Caco-2 (cell line): ENCODE data around the gene ANKRD36. TPM values are rescaled to one million over a fixed set of nuclear protein-coding genes. Genes with fewer than 3 reads are reported as not detected.
"Not testable (repeated sequence)": the region's sequence is repeated elsewhere in the genome, so short reads cannot be mapped to it uniquely, and the experiment has no call there.

Experiments used
- BruUV-seq: library from RNA; stranded (reverse); fragments of 400-500 nt; replicated peaks from 2 replicates; lab custom pipeline; 2021; lab: Mats Ljungman, UMichigan
- CTCF ChIA-PET: fragments of 300-600 bp; sonication (Branson Sonifier 250); formaldehyde crosslinking; loops from one replicate; lab custom pipeline; 2022; ENCODE audit warnings: antibody characterized with exemption; lab: Charles Lee
- POLR2A ChIA-PET: fragments of 300-600 bp; sonication (Branson Sonifier 250); formaldehyde crosslinking; loops from one replicate; lab custom pipeline; 2022; ENCODE audit warnings: antibody characterized with exemption; lab: Charles Lee
- DNase-seq, 2 experiments: peaks; one replicate each; pipeline versions ENCODE4 v3.0.0 to v3.0.0-alpha.2; 2020 to 2022
- H3K27me3 ChIP-seq: replicated peaks from 2 replicates; pipeline ENCODE4 v1.6.0; 2011; ENCODE audit warnings: low read length; ENCODE audit not compliant: control insufficient read depth, insufficient read depth
- H3K36me3 ChIP-seq: 2 replicates; pipeline ENCODE4 v1.5.1; 2011; ENCODE audit warnings: low read length; ENCODE audit not compliant: control insufficient read depth, insufficient read depth
- H3K4me1 ChIP-seq: fragments of 250-450 bp; sonication (Bioruptor Pico); 2 replicates; pipeline ENCODE4 v1.5.1; 2020; ENCODE audit warnings: mild to moderate bottlenecking
- H3K4me3 ChIP-seq: 2 replicates; pipeline ENCODE4 v1.5.1; 2011; ENCODE audit warnings: low read depth, mild to moderate bottlenecking, control low read depth, low read length
- H3K9me3 ChIP-seq: fragments of 250-450 bp; sonication (Bioruptor Pico); 2 replicates; pipeline ENCODE4 v1.5.1; 2020; ENCODE audit warnings: mild to moderate bottlenecking, moderate library complexity
- H3K27ac Mint-ChIP-seq: one replicate; pipeline ENCODE4 v1.8.0; 2022; ENCODE audit warnings: mixed read lengths; ENCODE audit not compliant: unreplicated experiment
- H3K27me3 Mint-ChIP-seq: one replicate; pipeline ENCODE4 v1.8.0; 2022; ENCODE audit warnings: mixed read lengths; ENCODE audit not compliant: insufficient read depth, unreplicated experiment
- H3K36me3 Mint-ChIP-seq: one replicate; pipeline ENCODE4 v1.8.0; 2022; ENCODE audit warnings: mild to moderate bottlenecking, mixed read lengths; ENCODE audit not compliant: insufficient read depth, unreplicated experiment
- H3K4me1 Mint-ChIP-seq: one replicate; pipeline ENCODE4 v1.8.0; 2022; ENCODE audit warnings: low read depth, mixed read lengths; ENCODE audit not compliant: unreplicated experiment
- H3K4me3 Mint-ChIP-seq: one replicate; pipeline ENCODE4 v1.8.0; 2022; ENCODE audit warnings: mild to moderate bottlenecking, moderate library complexity, mixed read lengths; ENCODE audit not compliant: unreplicated experiment
- H3K9me3 Mint-ChIP-seq: one replicate; pipeline ENCODE4 v1.8.0; 2022; ENCODE audit warnings: mixed read lengths; ENCODE audit not compliant: unreplicated experiment
- intact Hi-C: fragments of 100-400 bp; cut with micrococcal nuclease; formaldehyde crosslinking; loops from one replicate; pipeline ENCODE4 v1.10.0; 2022; ENCODE audit not compliant: unreplicated experiment
- total RNA-seq: library from RNA; stranded (reverse); gene quantifications from 2 replicates; pipeline ENCODE4 v1.2.3, GENCODE V29; 2022
- TF ChIP-seq, protein P1 (sequence below), 2 experiments: fragments of 200-600 bp in 1 of 2; IDR thresholded peaks; 1 replicate in 1 of 2; 2 replicates in 1 of 2; pipeline versions ENCODE4 v1.5.1 to v1.8.0; 2011 to 2022; ENCODE audit warnings: antibody characterized with exemption in 1 of 2, control low read depth in 1 of 2, inconsistent platforms in 1 of 2, low read depth in 1 of 2, low read length in 1 of 2, mild to moderate bottlenecking in 1 of 2, moderate library complexity in 1 of 2; ENCODE audit not compliant: insufficient read depth in 1 of 2, severe bottlenecking in 1 of 2, unreplicated experiment in 1 of 2

ANKRD36 gene
- total RNA-seq, 1 experiment from 2014 or later: 26.9 TPM

DNA sequence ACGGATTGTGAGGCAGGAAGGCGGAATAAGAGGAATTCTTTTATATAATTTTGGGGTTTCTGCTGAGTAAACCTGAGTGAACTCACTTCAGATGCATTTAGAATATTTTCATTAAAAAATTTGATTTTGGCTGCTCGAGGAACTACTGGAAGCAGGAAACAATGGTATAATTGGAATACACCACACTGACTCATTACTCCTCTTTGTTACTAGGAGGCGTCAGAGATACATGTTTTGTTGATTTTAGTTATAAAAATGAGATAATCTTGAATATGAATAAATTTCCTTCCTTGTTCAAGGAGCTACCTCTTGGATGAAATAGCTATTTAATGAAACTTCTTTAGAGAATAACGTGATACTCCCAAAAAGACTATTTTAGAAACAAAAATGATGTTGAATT lies 97.4 kb downstream of the ANKRD36 start:
- POLR2A ChIA-PET: no interaction called here
- Mint-ChIP-seq H3K4me1 (no peaks in the 10 kb centered on the region), H3K9me3 (no peaks in the 10 kb centered on the region), H3K27ac (no peak overlapping the region), H3K4me3 (no peak overlapping the region), H3K27me3 (no peaks in the 10 kb centered on the region), H3K36me3 (no peaks in the 10 kb centered on the region)
- TF ChIP-seq, protein P1, sequence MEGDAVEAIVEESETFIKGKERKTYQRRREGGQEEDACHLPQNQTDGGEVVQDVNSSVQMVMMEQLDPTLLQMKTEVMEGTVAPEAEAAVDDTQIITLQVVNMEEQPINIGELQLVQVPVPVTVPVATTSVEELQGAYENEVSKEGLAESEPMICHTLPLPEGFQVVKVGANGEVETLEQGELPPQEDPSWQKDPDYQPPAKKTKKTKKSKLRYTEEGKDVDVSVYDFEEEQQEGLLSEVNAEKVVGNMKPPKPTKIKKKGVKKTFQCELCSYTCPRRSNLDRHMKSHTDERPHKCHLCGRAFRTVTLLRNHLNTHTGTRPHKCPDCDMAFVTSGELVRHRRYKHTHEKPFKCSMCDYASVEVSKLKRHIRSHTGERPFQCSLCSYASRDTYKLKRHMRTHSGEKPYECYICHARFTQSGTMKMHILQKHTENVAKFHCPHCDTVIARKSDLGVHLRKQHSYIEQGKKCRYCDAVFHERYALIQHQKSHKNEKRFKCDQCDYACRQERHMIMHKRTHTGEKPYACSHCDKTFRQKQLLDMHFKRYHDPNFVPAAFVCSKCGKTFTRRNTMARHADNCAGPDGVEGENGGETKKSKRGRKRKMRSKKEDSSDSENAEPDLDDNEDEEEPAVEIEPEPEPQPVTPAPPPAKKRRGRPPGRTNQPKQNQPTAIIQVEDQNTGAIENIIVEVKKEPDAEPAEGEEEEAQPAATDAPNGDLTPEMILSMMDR (IDR thresholded peaks at IDR 0.05; ENCODE audit: insufficient read depth in 1 of 2, low read depth in 1 of 2, low read length in 1 of 2, severe bottlenecking in 1 of 2, unreplicated experiment in 1 of 2): no peak
- intact Hi-C loops: no loop called here
- BruUV-seq: no TSS peak
- Histone ChIP-seq H3K36me3 (no peaks in the 10 kb centered on the region), H3K4me1 (no peaks in the 10 kb centered on the region), H3K27me3 (no peaks in the 10 kb centered on the region), H3K9me3 (no peaks in the 10 kb centered on the region), H3K4me3 (no peak overlapping the region)
- no peak for DNase-seq
- CTCF ChIA-PET: no interaction called here

DNA sequence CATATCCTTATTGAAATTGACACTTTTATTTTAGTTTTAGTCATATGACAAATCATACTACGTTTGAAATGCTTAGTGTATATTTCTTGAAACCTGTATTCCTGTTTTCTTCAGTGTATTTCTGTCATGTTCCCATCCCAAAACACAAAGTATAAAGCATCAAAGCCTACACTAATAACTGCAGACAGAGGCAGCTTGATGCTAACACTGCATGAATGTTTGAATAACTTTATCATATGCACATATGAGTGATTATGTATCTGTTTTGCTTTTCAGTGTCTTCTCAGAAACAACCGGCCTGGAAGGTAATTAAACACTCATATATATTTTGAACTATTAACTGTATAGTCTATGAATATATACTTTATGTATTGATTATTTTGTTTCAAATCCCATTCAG lies 102.1 kb downstream of the ANKRD36 start:
- H3K4me3 Mint-ChIP-seq, H3K36me3 Mint-ChIP-seq: not testable (repeated sequence)

DNA sequence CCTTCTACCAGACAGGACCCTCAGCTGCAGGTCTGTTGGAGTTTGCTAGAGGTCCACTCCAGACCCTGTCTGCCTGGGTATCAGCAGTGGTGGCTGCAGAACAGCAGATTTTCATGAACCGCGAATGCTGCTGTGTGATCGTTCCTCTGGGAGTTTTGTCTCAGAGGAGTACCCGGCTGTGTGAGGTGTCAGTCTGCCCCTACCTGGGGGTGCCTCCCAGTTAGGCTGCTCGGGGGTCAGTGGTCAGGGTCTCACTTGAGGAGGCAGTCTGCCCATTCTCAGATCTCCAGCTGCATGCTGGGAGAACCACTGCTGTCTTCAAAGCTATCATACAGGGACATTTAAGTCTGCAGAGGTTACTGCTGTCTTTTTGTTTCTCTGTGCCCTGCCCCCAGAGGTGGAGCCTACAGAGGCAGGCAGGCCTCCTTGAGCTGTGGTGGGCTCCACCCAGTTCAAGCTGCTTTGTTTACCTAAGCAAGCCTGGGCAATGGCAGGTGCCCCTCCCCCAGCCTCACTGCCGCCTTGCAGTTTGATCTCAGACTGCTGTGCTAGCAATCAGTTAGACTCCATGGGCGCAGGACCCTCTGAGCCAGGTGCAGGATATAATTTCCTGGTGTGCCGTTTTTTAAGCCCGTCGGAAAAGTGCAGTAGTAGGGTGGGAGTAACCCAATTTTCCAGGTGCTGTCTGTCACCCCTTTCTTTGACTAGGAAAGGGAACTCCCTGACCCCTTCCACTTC lies 118.1 kb downstream of the ANKRD36 start:
- H3K9me3 Mint-ChIP-seq, H3K4me1 Mint-ChIP-seq, H3K9me3 ChIP-seq, H3K27me3 Mint-ChIP-seq, BruUV-seq, H3K4me3 ChIP-seq, CTCF ChIA-PET, H3K27me3 ChIP-seq, DNase-seq, H3K4me3 Mint-ChIP-seq, intact Hi-C loops, H3K4me1 ChIP-seq, H3K36me3 ChIP-seq, H3K36me3 Mint-ChIP-seq, POLR2A ChIA-PET, H3K27ac Mint-ChIP-seq: not testable (repeated sequence)

More for the DNA sequence above, 102.1 kb downstream of the ANKRD36 start:
- H3K27me3 ChIP-seq, H3K4me1 Mint-ChIP-seq, CTCF ChIA-PET, intact Hi-C loops, H3K27me3 Mint-ChIP-seq, H3K9me3 Mint-ChIP-seq, POLR2A ChIA-PET, H3K27ac Mint-ChIP-seq, H3K4me1 ChIP-seq, BruUV-seq, H3K36me3 ChIP-seq, DNase-seq, H3K4me3 ChIP-seq, H3K9me3 ChIP-seq: not testable (repeated sequence)

DNA sequence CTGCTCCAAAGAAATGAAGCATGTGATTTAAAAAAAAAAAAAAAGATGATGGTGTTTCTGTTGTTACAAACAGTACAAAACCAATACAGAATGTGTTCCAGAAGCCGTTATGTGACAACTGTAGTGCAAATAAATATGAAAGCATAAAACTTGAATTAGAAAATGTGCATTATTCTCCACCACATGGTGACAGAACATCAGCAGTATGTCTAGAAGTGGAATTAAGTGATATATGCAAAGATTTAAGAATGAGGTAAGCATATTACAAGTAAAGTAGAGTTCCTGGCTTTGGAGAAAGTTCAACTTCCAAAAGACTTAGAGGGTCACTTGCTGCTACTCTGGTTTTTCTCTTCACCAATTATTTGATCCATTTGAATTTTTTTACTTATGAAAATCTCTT lies 120.0 kb downstream of the ANKRD36 start:
- POLR2A ChIA-PET, DNase-seq, H3K36me3 Mint-ChIP-seq, H3K4me1 ChIP-seq, H3K9me3 Mint-ChIP-seq, H3K4me3 ChIP-seq, H3K4me1 Mint-ChIP-seq, BruUV-seq, H3K36me3 ChIP-seq, CTCF ChIA-PET, H3K27me3 ChIP-seq, H3K4me3 Mint-ChIP-seq, intact Hi-C loops, H3K9me3 ChIP-seq, H3K27ac Mint-ChIP-seq, H3K27me3 Mint-ChIP-seq: not testable (repeated sequence)

DNA sequence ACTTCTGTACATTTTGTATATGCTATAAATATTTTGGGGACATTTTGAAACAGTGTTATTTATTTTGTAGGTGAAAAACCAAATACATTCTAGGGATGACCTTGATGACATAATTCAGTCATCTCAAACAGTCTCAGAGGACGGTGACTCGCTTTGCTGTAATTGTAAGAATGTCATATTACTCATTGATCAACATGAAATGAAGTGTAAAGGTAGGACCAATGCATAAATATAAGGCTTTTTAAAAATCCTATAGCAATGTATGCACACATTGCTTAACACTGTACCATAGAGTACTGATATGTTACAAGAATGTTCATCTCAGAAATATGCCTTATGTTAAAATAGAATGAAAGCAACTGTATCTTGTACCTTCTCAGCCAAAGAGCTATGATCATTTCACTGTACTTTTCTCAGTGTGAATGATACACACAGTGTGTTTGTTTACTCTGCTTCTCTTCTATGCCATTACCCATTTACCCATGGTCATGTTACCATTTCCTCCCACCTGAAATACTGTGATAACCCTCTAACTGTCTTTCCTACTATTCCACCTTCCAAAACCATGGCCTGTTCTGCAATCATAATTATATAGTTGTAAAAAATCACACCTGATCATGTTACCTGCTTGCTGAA lies 120.8 kb downstream of the ANKRD36 start:
- H3K36me3 ChIP-seq, H3K4me3 ChIP-seq, H3K36me3 Mint-ChIP-seq, BruUV-seq, H3K9me3 Mint-ChIP-seq, H3K4me3 Mint-ChIP-seq, H3K27me3 Mint-ChIP-seq, H3K4me1 ChIP-seq, H3K27ac Mint-ChIP-seq, POLR2A ChIA-PET, H3K4me1 Mint-ChIP-seq, H3K9me3 ChIP-seq, H3K27me3 ChIP-seq, CTCF ChIA-PET, intact Hi-C loops, DNase-seq: not testable (repeated sequence)

DNA sequence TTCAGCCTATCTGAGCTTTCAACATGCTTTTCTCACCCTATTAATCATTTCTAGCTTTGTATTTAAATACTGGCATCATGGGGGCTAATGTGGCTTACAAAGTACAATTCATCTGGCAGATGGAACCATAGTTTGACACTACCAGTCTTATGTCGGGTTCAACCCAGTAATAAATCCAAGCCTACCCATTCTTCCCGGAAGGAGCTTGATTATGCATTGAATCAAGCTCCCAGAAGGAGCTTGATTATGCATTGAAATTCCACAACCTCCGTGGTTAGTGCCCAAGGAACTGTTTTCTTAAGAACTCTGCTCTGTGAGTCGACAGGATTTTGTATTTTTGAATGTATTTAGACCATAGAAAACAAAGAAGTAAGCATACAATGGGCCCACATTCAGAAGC lies 148.2 kb downstream of the ANKRD36 start:
- H3K27ac Mint-ChIP-seq, H3K4me1 ChIP-seq, intact Hi-C loops, H3K4me3 Mint-ChIP-seq, H3K36me3 ChIP-seq, H3K9me3 Mint-ChIP-seq, H3K27me3 Mint-ChIP-seq, CTCF ChIA-PET, H3K9me3 ChIP-seq, DNase-seq, BruUV-seq, H3K36me3 Mint-ChIP-seq, POLR2A ChIA-PET, H3K4me3 ChIP-seq, H3K27me3 ChIP-seq, H3K4me1 Mint-ChIP-seq: not testable (repeated sequence)
